ENCODE results near the gene HLA-DOA. TPM values are rescaled to one million over a fixed set of nuclear protein-coding genes. Genes with fewer than 3 reads are reported as not detected.
A peak's percentile ranks its signal among the peaks of the same experiment; 100 is the strongest.

HLA-DOA gene
- total RNA-seq, 1 experiment from 2014 or later, result not detected

- Histone ChIP-seq H3K4me3 (ENCODE audit: low read length) (no peak overlapping the region), H3K9me3 (ENCODE audit: low read length) (no peaks in the 10 kb centered on the region), H3K27me3 (ENCODE audit: low read length) (peaks cover 74% of the 10 kb centered on the region), H3K79me2 (ENCODE audit: low read length) (no peaks in the 10 kb centered on the region), H2AFZ (ENCODE audit: low read length) (no peak overlapping the region), H3K27ac (ENCODE audit: low read length) (no peak overlapping the region), H3K36me3 (ENCODE audit: low read depth, low read length) (no peaks in the 10 kb centered on the region), H3K4me1 (ENCODE audit: insufficient read depth, low read length) (no peaks in the 10 kb centered on the region), H4K20me1 (ENCODE audit: low read length) (no peaks in the 10 kb centered on the region), H3K9me2 (replicated peaks; ENCODE audit: low read length) (no peaks in the 10 kb centered on the region), H3K9ac (ENCODE audit: low read length) (no peak overlapping the region), H3K4me2 (ENCODE audit: low read length) (no peak overlapping the region), H3F3A (ENCODE audit: low read length, unreplicated experiment) (no peaks in the 10 kb centered on the region)
- DNase-seq (no peak), ATAC-seq (no peak)
- CTCF ChIA-PET, result interaction anchor here (0.8 kb wide), 1 partner anchor 125 kb away, joined by 3 read pairs; no protein-coding TSS in a partner anchor
- TF ChIP-seq, protein P1, sequence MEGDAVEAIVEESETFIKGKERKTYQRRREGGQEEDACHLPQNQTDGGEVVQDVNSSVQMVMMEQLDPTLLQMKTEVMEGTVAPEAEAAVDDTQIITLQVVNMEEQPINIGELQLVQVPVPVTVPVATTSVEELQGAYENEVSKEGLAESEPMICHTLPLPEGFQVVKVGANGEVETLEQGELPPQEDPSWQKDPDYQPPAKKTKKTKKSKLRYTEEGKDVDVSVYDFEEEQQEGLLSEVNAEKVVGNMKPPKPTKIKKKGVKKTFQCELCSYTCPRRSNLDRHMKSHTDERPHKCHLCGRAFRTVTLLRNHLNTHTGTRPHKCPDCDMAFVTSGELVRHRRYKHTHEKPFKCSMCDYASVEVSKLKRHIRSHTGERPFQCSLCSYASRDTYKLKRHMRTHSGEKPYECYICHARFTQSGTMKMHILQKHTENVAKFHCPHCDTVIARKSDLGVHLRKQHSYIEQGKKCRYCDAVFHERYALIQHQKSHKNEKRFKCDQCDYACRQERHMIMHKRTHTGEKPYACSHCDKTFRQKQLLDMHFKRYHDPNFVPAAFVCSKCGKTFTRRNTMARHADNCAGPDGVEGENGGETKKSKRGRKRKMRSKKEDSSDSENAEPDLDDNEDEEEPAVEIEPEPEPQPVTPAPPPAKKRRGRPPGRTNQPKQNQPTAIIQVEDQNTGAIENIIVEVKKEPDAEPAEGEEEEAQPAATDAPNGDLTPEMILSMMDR (conservative IDR thresholded peaks at IDR 0.05; ENCODE audit: low read depth, low read length), result no peak
- TF ChIP-seq EZH2phosphoT487 (IDR thresholded peaks at IDR 0.05; ENCODE audit: borderline replicate concordance, low read length) (no peak), EZH2 (IDR thresholded peaks at IDR 0.05; ENCODE audit: low read length, unreplicated experiment) (no peak)
- BruUV-seq (replicated peaks), result no TSS peak
- POLR2A ChIA-PET (ENCODE audit: unreplicated experiment), result no interaction called here
- intact Hi-C loops (cut with micrococcal nuclease), result no loop called here
Measured at GRCh38 chr6:33001685-33002084, 7.7 kb downstream of the HLA-DOA start.

DNA sequence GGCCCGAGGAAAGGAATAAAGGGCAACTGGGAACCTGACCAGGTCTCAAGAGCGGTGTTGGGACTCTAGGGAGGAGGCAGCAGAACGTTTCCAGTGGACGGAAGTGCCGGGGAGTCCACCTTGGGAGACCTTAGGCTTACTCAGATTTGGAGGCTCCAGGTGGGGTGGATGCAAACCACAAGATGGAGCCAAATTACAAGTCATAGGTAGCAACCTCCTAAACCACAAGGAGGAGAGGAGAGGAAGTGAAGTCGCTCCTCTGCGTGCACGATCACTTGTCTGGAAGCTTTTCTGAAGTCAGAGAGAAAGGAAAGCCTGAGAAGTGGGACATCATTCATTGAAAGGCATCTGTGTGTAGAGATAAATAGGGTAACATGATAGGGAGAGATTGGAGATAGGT lies 9.3 kb downstream of the HLA-DOA start:
- ChIA-PET CTCF (no interaction called here), POLR2A (ENCODE audit: unreplicated experiment) (no interaction called here)
- Histone ChIP-seq H4K20me1 (ENCODE audit: low read length) (no peaks in the 10 kb centered on the region), H3K36me3 (ENCODE audit: low read depth, low read length) (no peaks in the 10 kb centered on the region), H3K79me2 (ENCODE audit: low read length) (no peaks in the 10 kb centered on the region), H3K4me1 (ENCODE audit: insufficient read depth, low read length) (no peaks in the 10 kb centered on the region), H3K9ac (ENCODE audit: low read length) (no peak overlapping the region), H3F3A (ENCODE audit: low read length, unreplicated experiment) (no peaks in the 10 kb centered on the region), H3K27me3 (ENCODE audit: low read length) (peaks cover 76% of the 10 kb centered on the region), H3K9me2 (replicated peaks; ENCODE audit: low read length) (no peaks in the 10 kb centered on the region), H2AFZ (ENCODE audit: low read length) (no peak overlapping the region), H3K4me2 (ENCODE audit: low read length) (no peak overlapping the region), H3K9me3 (ENCODE audit: low read length) (no peaks in the 10 kb centered on the region), H3K27ac (ENCODE audit: low read length) (no peak overlapping the region), H3K4me3 (ENCODE audit: low read length) (no peak overlapping the region)
- peak; percentile 64 for DNase-seq
- peak; percentile 53; the same call in 1 of the 2 replicates for ATAC-seq
- intact Hi-C loops (cut with micrococcal nuclease), result no loop called here
- no TSS peak for BruUV-seq (replicated peaks)
- TF ChIP-seq, protein P1 (conservative IDR thresholded peaks at IDR 0.05; ENCODE audit: low read depth, low read length), result peak; percentile 61
- no peak for TF ChIP-seq EZH2phosphoT487 (IDR thresholded peaks at IDR 0.05; ENCODE audit: borderline replicate concordance, low read length)

- no peaks in the 10 kb centered on the region for H3K9me2 ChIP-seq (replicated peaks; ENCODE audit: low read length)
- no peaks in the 10 kb centered on the region for H3K79me2 ChIP-seq (ENCODE audit: low read length)
- no peak overlapping the region for H3K4me2 ChIP-seq (ENCODE audit: low read length)
- peaks cover 52% of the 10 kb centered on the region for H3K27me3 ChIP-seq (ENCODE audit: low read length)
- intact Hi-C loops (cut with micrococcal nuclease), result no loop called here
- H3K4me3 ChIP-seq (ENCODE audit: low read length), result no peak overlapping the region
- no peaks in the 10 kb centered on the region for H3K9me3 ChIP-seq (ENCODE audit: low read length)
- POLR2A ChIA-PET (ENCODE audit: unreplicated experiment), result no interaction called here
- no peaks in the 10 kb centered on the region for H3K4me1 ChIP-seq (ENCODE audit: insufficient read depth, low read length)
- no TSS peak for BruUV-seq (replicated peaks)
- no peak for ATAC-seq
- H3K27ac ChIP-seq (ENCODE audit: low read length), result no peak overlapping the region
- H3K9ac ChIP-seq (ENCODE audit: low read length), result no peak overlapping the region
- H4K20me1 ChIP-seq (ENCODE audit: low read length), result no peaks in the 10 kb centered on the region
- H3F3A ChIP-seq (ENCODE audit: low read length, unreplicated experiment), result no peaks in the 10 kb centered on the region
- no peak for DNase-seq
- H2AFZ ChIP-seq (ENCODE audit: low read length), result no peak overlapping the region
- no peaks in the 10 kb centered on the region for H3K36me3 ChIP-seq (ENCODE audit: low read depth, low read length)
- CTCF ChIA-PET, result no interaction called here
- TF ChIP-seq EZH2phosphoT487 (IDR thresholded peaks at IDR 0.05; ENCODE audit: borderline replicate concordance, low read length) (no peak), EZH2 (IDR thresholded peaks at IDR 0.05; ENCODE audit: low read length, unreplicated experiment) (no peak)
- TF ChIP-seq, protein P1 (conservative IDR thresholded peaks at IDR 0.05; ENCODE audit: low read depth, low read length), result no peak
Measured at GRCh38 chr6:32995448-32995847, 13.9 kb downstream of the HLA-DOA start.

All from PC-3 (cell line).